ENCODE data around the gene PRSS53. TPM values are rescaled to one million over a fixed set of nuclear protein-coding genes. Genes with fewer than 3 reads are reported as not detected.

PRSS53 gene
- total RNA-seq, 1 experiment from 2014 or later: 3.8 TPM

GRCh38 chr16:31128711-31129567 is 40.2 kb upstream of the PRSS53 start:
- Histone ChIP-seq H3K9me2 (replicated peaks; ENCODE audit: low read length) (no peaks in the 10 kb centered on the region), H3K4me3 (ENCODE audit: low read length) (no peak overlapping the region), H3K36me3 (ENCODE audit: low read depth, low read length) (no peaks in the 10 kb centered on the region; the same call in 1 of the 2 replicates), H3K9ac (ENCODE audit: low read length) (peak overlapping the region; percentile 28; the same call in 1 of the 2 replicates), H3K27ac (ENCODE audit: low read length) (peak overlapping the region; percentile 72), H3K9me3 (ENCODE audit: low read length) (no peaks in the 10 kb centered on the region), H3K27me3 (ENCODE audit: low read length) (no peaks in the 10 kb centered on the region), H3F3A (ENCODE audit: low read length, unreplicated experiment) (no peaks in the 10 kb centered on the region), H3K4me2 (ENCODE audit: low read length) (no peak overlapping the region), H3K4me1 (ENCODE audit: insufficient read depth, low read length) (peaks cover 24% of the 10 kb centered on the region), H3K79me2 (ENCODE audit: low read length) (no peaks in the 10 kb centered on the region), H2AFZ (ENCODE audit: low read length) (no peak overlapping the region), H4K20me1 (ENCODE audit: low read length) (no peaks in the 10 kb centered on the region)
- ChIA-PET CTCF (interaction anchor here (0.6 kb wide), 1 partner anchor 36 kb away, joined by 3 read pairs; no protein-coding TSS in a partner anchor), POLR2A (ENCODE audit: unreplicated experiment) (interaction anchor here (1.0 kb wide), 1 partner anchor 11 kb away, joined by 3 read pairs; the partner anchor contains the start of gene KAT8)
- intact Hi-C loops (cut with micrococcal nuclease): no loop called here
- peak; percentile 79 for ATAC-seq
- no TSS peak for BruUV-seq (replicated peaks)
- peak; percentile 46 for DNase-seq
- TF ChIP-seq CTCF (conservative IDR thresholded peaks at IDR 0.05; ENCODE audit: low read depth, low read length) (no peak), EZH2 (IDR thresholded peaks at IDR 0.05; ENCODE audit: low read length, unreplicated experiment) (no peak), EZH2phosphoT487 (IDR thresholded peaks at IDR 0.05; ENCODE audit: borderline replicate concordance, low read length) (no peak)

- no peak overlapping the region for H3K4me3 ChIP-seq (ENCODE audit: low read length)
- no peak overlapping the region for H3K4me2 ChIP-seq (ENCODE audit: low read length)
- DNase-seq (no peak), ATAC-seq (no peak)
- H3K36me3 ChIP-seq (ENCODE audit: low read depth, low read length): no peaks in the 10 kb centered on the region; the same call in 1 of the 2 replicates
- H2AFZ ChIP-seq (ENCODE audit: low read length): no peak overlapping the region
- H3K9ac ChIP-seq (ENCODE audit: low read length): no peak overlapping the region
- peaks cover 24% of the 10 kb centered on the region for H3K4me1 ChIP-seq (ENCODE audit: insufficient read depth, low read length)
- H3K79me2 ChIP-seq (ENCODE audit: low read length): no peaks in the 10 kb centered on the region
- H3F3A ChIP-seq (ENCODE audit: low read length, unreplicated experiment): no peaks in the 10 kb centered on the region
- intact Hi-C loops (cut with micrococcal nuclease): no loop called here
- CTCF ChIA-PET: no interaction called here
- H3K27ac ChIP-seq (ENCODE audit: low read length): no peak overlapping the region
- no peaks in the 10 kb centered on the region for H3K9me3 ChIP-seq (ENCODE audit: low read length)
- POLR2A ChIA-PET (ENCODE audit: unreplicated experiment): no interaction called here
- no peaks in the 10 kb centered on the region for H3K9me2 ChIP-seq (replicated peaks; ENCODE audit: low read length)
- TF ChIP-seq CTCF (conservative IDR thresholded peaks at IDR 0.05; ENCODE audit: low read depth, low read length) (no peak), EZH2 (IDR thresholded peaks at IDR 0.05; ENCODE audit: low read length, unreplicated experiment) (no peak), EZH2phosphoT487 (IDR thresholded peaks at IDR 0.05; ENCODE audit: borderline replicate concordance, low read length) (no peak)
- no peaks in the 10 kb centered on the region for H3K27me3 ChIP-seq (ENCODE audit: low read length)
- no TSS peak for BruUV-seq (replicated peaks)
- H4K20me1 ChIP-seq (ENCODE audit: low read length): no peaks in the 10 kb centered on the region
Measured at GRCh38 chr16:31127182-31127581, 38.4 kb upstream of the PRSS53 start.

GRCh38 chr16:31125844-31126243 is 37.1 kb upstream of the PRSS53 start:
- Histone ChIP-seq H3K9me3 (ENCODE audit: low read length) (no peaks in the 10 kb centered on the region), H4K20me1 (ENCODE audit: low read length) (no peaks in the 10 kb centered on the region), H2AFZ (ENCODE audit: low read length) (no peak overlapping the region), H3K27me3 (ENCODE audit: low read length) (no peaks in the 10 kb centered on the region), H3K4me1 (ENCODE audit: insufficient read depth, low read length) (peaks cover 18% of the 10 kb centered on the region), H3K36me3 (ENCODE audit: low read depth, low read length) (0 out of 2 replicates have a peak, but pooled peaks cover under 1% of the 10 kb centered on the region), H3K27ac (ENCODE audit: low read length) (no peak overlapping the region), H3K79me2 (ENCODE audit: low read length) (no peaks in the 10 kb centered on the region), H3K9ac (ENCODE audit: low read length) (no peak overlapping the region), H3K9me2 (replicated peaks; ENCODE audit: low read length) (no peaks in the 10 kb centered on the region), H3K4me3 (ENCODE audit: low read length) (no peak overlapping the region), H3K4me2 (ENCODE audit: low read length) (no peak overlapping the region), H3F3A (ENCODE audit: low read length, unreplicated experiment) (no peaks in the 10 kb centered on the region)
- no peak for DNase-seq
- ChIA-PET POLR2A (ENCODE audit: unreplicated experiment) (no interaction called here), CTCF (no interaction called here)
- TF ChIP-seq CTCF (conservative IDR thresholded peaks at IDR 0.05; ENCODE audit: low read depth, low read length) (no peak), EZH2 (IDR thresholded peaks at IDR 0.05; ENCODE audit: low read length, unreplicated experiment) (no peak), EZH2phosphoT487 (IDR thresholded peaks at IDR 0.05; ENCODE audit: borderline replicate concordance, low read length) (no peak)
- ATAC-seq: no peak
- intact Hi-C loops (cut with micrococcal nuclease): no loop called here
- no TSS peak for BruUV-seq (replicated peaks)
